H1 (cell line): ENCODE measurements around the gene ZHX3.

ENCODE experiments used
- POLR2A ChIP-seq, 2 experiments: IDR thresholded peaks; 1 replicate in 1 of 2; 2 replicates in 1 of 2; pipeline ENCODE4 v1.6.1; 2011; ENCODE audit warnings: low read depth in 2 of 2, low read length in 2 of 2, mild to moderate bottlenecking in 2 of 2; ENCODE audit errors: control extremely low read depth in 1 of 2
- SUZ12 ChIP-seq: fragments of 200-600 bp; sonication (generic); IDR thresholded peaks from 2 replicates; pipeline ENCODE4 v1.6.1; 2012; ENCODE audit warnings: mild to moderate bottlenecking, inconsistent platforms, low read length, moderate library complexity, mixed read lengths
- TF ChIP-seq, protein P1 (sequence below), 3 experiments: IDR thresholded peaks; 1 replicate in 2 of 3; 2 replicates in 1 of 3; pipeline versions ENCODE4 v1.5.1 to v1.6.1; 2011; ENCODE audit warnings: low read length in 3 of 3, mild to moderate bottlenecking in 3 of 3, inconsistent platforms in 2 of 3, low read depth in 1 of 3, moderate library complexity in 1 of 3; ENCODE audit not compliant: insufficient read depth in 1 of 3; ENCODE audit errors: control extremely low read depth in 1 of 3

DNA sequence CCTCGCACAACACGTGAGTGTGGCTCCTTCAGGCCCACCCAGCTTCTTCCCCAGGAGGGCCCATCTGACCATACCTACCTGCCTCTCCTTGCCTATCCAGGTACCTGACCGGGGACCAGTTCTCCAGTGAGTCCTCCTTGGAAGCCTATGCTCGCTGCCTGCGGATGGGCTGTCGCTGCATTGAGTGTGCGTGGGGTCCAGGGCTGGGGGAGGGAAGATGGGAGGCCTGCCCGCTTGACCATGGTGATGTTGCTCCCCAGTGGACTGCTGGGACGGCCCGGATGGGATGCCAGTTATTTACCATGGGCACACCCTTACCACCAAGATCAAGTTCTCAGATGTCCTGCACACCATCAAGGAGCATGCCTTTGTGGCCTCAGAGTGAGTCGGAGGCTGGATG, 153.7 kb downstream of the ZHX3 start:
- TF ChIP-seq, protein P1, sequence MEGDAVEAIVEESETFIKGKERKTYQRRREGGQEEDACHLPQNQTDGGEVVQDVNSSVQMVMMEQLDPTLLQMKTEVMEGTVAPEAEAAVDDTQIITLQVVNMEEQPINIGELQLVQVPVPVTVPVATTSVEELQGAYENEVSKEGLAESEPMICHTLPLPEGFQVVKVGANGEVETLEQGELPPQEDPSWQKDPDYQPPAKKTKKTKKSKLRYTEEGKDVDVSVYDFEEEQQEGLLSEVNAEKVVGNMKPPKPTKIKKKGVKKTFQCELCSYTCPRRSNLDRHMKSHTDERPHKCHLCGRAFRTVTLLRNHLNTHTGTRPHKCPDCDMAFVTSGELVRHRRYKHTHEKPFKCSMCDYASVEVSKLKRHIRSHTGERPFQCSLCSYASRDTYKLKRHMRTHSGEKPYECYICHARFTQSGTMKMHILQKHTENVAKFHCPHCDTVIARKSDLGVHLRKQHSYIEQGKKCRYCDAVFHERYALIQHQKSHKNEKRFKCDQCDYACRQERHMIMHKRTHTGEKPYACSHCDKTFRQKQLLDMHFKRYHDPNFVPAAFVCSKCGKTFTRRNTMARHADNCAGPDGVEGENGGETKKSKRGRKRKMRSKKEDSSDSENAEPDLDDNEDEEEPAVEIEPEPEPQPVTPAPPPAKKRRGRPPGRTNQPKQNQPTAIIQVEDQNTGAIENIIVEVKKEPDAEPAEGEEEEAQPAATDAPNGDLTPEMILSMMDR (IDR thresholded peaks at IDR 0.05; ENCODE audit: control extremely low read depth in 1 of 3, insufficient read depth in 1 of 3, low read depth in 1 of 3, low read length in 3 of 3) = no peak
- TF ChIP-seq SUZ12 (no peak), POLR2A (IDR thresholded peaks at IDR 0.05; ENCODE audit: control extremely low read depth in 1 of 2, low read depth in 2 of 2, low read length in 2 of 2) (no peak)
